Activated naive CD4-positive, alpha-beta T cell treated with anti-CD3 and anti-CD28 coated beads, Interleukin-2, amount 10 ng/mL, durations not matched to agents 7 days and 5 days (primary cell): ENCODE data around the gene POLRMT.
"Not testable (repeated sequence)": the region's sequence is repeated elsewhere in the genome, so short reads cannot be mapped to it uniquely, and the experiment has no call there.

ENCODE experiments used
- CTCF ChIA-PET: fragments of 350-600 bp; sonication (Branson Sonifier 250); formaldehyde crosslinking; loops from one replicate; lab custom pipeline; 2021; ENCODE audit warnings: antibody characterized with exemption; lab: Charles Lee
- DNase-seq: peaks from one replicate; pipeline ENCODE4 v3.0.0-alpha.2; 2020
- H3K27ac Mint-ChIP-seq: one replicate; pipeline ENCODE4 v1.8.0; 2021; ENCODE audit warnings: mild to moderate bottlenecking, moderate library complexity, mixed read lengths
- H3K27me3 Mint-ChIP-seq: one replicate; pipeline ENCODE4 v1.8.0; 2021; ENCODE audit warnings: mild to moderate bottlenecking, mixed read lengths
- H3K36me3 Mint-ChIP-seq: one replicate; pipeline ENCODE4 v1.8.0; 2021; ENCODE audit warnings: mixed read lengths
- H3K4me1 Mint-ChIP-seq: one replicate; pipeline ENCODE4 v1.8.0; 2021; ENCODE audit warnings: mixed read lengths
- H3K4me3 Mint-ChIP-seq: one replicate; pipeline ENCODE4 v1.8.0; 2021; ENCODE audit warnings: mild to moderate bottlenecking, moderate library complexity, mixed read lengths
- H3K9me3 Mint-ChIP-seq: one replicate; pipeline ENCODE4 v1.8.0; 2021; ENCODE audit warnings: mixed read lengths

Gene POLRMT

GRCh38 chr19:588093-588740 lies 45.1 kb downstream of the POLRMT start:
- CTCF ChIA-PET, result interaction anchor here (0.9 to 1.0 kb wide), 2 partner anchors 11 to 39 kb away, joined by 3 to 4 read pairs; no protein-coding TSS in a partner anchor
- Mint-ChIP-seq H3K27ac (no peak overlapping the region), H3K9me3 (no peaks in the 10 kb centered on the region), H3K4me1 (peaks cover 12% of the 10 kb centered on the region), H3K4me3 (no peak overlapping the region), H3K27me3 (peaks cover 61% of the 10 kb centered on the region), H3K36me3 (no peaks in the 10 kb centered on the region)
- peak; percentile 83 for DNase-seq

DNA sequence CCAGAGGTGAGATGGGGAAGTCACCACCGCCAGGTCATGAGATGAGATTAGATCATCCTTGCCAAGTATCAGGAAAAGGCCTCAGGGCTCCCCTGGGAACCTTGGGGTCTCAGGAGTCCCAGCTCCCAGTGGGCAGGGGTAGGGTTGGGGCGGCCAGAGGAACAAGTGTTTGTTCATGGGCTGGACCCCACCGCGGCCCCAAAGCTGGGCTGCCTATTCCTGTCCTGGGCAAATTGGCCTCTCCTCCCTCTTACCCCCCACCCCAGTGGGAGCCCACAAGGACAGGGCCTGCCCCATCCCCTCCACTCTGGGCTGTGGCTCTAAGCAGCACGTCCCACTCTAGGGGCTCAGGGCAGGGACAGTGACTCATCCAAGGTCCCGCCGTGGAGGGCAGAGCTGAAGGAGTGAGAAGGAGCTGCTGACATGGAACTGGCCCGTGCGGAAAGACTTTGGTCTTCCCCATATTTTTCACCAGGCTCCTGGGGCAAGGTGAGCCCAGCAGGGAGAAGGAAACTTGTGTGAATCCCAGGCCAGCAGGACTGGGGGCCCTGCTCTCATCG lies 47.7 kb downstream of the POLRMT start:
- no peak for DNase-seq
- Mint-ChIP-seq H3K4me3 (no peak overlapping the region), H3K36me3 (peaks cover 4% of the 10 kb centered on the region), H3K27me3 (peaks cover 35% of the 10 kb centered on the region), H3K27ac (no peak overlapping the region), H3K4me1 (peaks cover 10% of the 10 kb centered on the region), H3K9me3 (no peaks in the 10 kb centered on the region)
- CTCF ChIA-PET, result interaction anchor here (1.0 to 2.2 kb wide), 3 partner anchors 11 to 148 kb away, joined by 3 to 13 read pairs (median 7); no protein-coding TSS in a partner anchor

DNA sequence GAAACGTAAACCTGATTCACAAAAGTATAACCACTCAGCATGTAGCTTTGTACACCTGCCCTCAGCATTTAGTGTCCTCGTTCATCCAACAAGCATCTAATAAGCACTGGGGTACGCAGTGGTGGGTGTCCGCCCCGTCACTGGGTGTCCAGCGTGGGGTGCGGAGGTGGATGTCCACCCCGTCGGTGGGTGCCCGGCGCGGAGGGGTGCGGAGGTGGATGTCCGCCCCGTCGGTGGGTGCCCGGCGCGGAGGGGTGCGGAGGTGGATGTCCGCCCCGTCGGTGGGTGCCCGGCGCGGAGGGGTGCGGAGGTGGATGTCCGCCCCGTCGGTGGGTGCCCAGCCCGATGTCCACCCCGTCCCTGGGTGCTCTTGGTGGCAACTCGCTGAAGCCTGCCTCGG lies 48.2 kb downstream of the POLRMT start:
- H3K9me3 Mint-ChIP-seq, H3K36me3 Mint-ChIP-seq, H3K4me1 Mint-ChIP-seq, DNase-seq, H3K4me3 Mint-ChIP-seq, H3K27ac Mint-ChIP-seq: not testable (repeated sequence)
- CTCF ChIA-PET, result interaction anchor here (0.6 to 2.2 kb wide), 8 partner anchors 9 to 152 kb away, joined by 3 to 13 read pairs (median 4); no protein-coding TSS in a partner anchor
- peaks cover 30% of the 10 kb centered on the region for H3K27me3 Mint-ChIP-seq

- no peak overlapping the region for H3K4me3 Mint-ChIP-seq
- H3K9me3 Mint-ChIP-seq, result no peaks in the 10 kb centered on the region
- H3K36me3 Mint-ChIP-seq, result peaks cover 4% of the 10 kb centered on the region
- no peak overlapping the region for H3K27ac Mint-ChIP-seq
- CTCF ChIA-PET, result interaction anchor here (0.6 to 2.2 kb wide), 13 partner anchors 8 to 153 kb away, joined by 3 to 13 read pairs (median 3); partner anchors contain the start of gene CDC34
- peaks cover 30% of the 10 kb centered on the region for H3K27me3 Mint-ChIP-seq
- peaks cover 8% of the 10 kb centered on the region for H3K4me1 Mint-ChIP-seq
- DNase-seq, result peak; percentile 75
These were observed 48.9 kb downstream of the POLRMT start for GRCh38 chr19:584240-585001.

DNA sequence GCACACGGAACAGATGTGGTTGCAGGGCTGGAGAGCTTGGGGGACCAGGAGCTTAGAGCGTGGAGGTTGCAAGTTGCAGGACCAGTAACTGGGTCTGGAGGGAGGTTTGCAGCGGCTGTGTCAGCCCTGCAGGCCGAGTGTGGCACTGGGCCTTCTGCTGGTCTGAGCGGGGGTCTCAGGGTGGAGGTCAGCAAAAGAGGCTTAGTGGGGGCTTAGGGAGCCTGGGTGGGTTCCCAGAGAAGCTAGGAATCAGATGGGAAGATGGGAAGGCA lies 49.4 kb downstream of the POLRMT start:
- CTCF ChIA-PET, result interaction anchor here (0.8 to 2.2 kb wide), 11 partner anchors 8 to 154 kb away, joined by 3 to 13 read pairs (median 3); partner anchors contain the start of gene CDC34
- no peaks in the 10 kb centered on the region for H3K9me3 Mint-ChIP-seq
- peaks cover 25% of the 10 kb centered on the region for H3K27me3 Mint-ChIP-seq
- no peak for DNase-seq
- H3K27ac Mint-ChIP-seq, result no peak overlapping the region
- peaks cover 4% of the 10 kb centered on the region for H3K36me3 Mint-ChIP-seq
- no peak overlapping the region for H3K4me3 Mint-ChIP-seq
- H3K4me1 Mint-ChIP-seq, result peaks cover 6% of the 10 kb centered on the region

GRCh38 chr19:583198-583967 lies 50.0 kb downstream of the POLRMT start:
- Mint-ChIP-seq H3K9me3 (no peaks in the 10 kb centered on the region), H3K4me1 (peaks cover 6% of the 10 kb centered on the region), H3K27ac (no peak overlapping the region), H3K27me3 (peaks cover 19% of the 10 kb centered on the region), H3K4me3 (no peak overlapping the region), H3K36me3 (peaks cover 4% of the 10 kb centered on the region)
- CTCF ChIA-PET, result interaction anchor here (0.8 to 2.2 kb wide), 8 partner anchors 7 to 151 kb away, joined by 3 to 13 read pairs (median 4); partner anchors contain the start of gene CDC34
- no peak for DNase-seq

GRCh38 chr19:582497-583197 lies 50.7 kb downstream of the POLRMT start:
- CTCF ChIA-PET, result no interaction called here
- H3K4me1 Mint-ChIP-seq, result peaks cover 4% of the 10 kb centered on the region
- peaks cover 6% of the 10 kb centered on the region for H3K36me3 Mint-ChIP-seq

GRCh38 chr19:581399-582111 lies 51.8 kb downstream of the POLRMT start:
- no peak overlapping the region for H3K27ac Mint-ChIP-seq
- H3K36me3 Mint-ChIP-seq, result peaks cover 6% of the 10 kb centered on the region
- peaks cover 10% of the 10 kb centered on the region for H3K4me1 Mint-ChIP-seq
- H3K27me3 Mint-ChIP-seq, result peaks cover 5% of the 10 kb centered on the region
- no peaks in the 10 kb centered on the region for H3K9me3 Mint-ChIP-seq
- DNase-seq, result no peak
- H3K4me3 Mint-ChIP-seq, result no peak overlapping the region
- CTCF ChIA-PET, result no interaction called here

More at GRCh38 chr19:582497-583197, 50.7 kb downstream of the POLRMT start:
- no peak for DNase-seq
- H3K4me3 Mint-ChIP-seq, result no peak overlapping the region
- peaks cover 13% of the 10 kb centered on the region for H3K27me3 Mint-ChIP-seq
- no peaks in the 10 kb centered on the region for H3K9me3 Mint-ChIP-seq
- H3K27ac Mint-ChIP-seq, result no peak overlapping the region

DNA sequence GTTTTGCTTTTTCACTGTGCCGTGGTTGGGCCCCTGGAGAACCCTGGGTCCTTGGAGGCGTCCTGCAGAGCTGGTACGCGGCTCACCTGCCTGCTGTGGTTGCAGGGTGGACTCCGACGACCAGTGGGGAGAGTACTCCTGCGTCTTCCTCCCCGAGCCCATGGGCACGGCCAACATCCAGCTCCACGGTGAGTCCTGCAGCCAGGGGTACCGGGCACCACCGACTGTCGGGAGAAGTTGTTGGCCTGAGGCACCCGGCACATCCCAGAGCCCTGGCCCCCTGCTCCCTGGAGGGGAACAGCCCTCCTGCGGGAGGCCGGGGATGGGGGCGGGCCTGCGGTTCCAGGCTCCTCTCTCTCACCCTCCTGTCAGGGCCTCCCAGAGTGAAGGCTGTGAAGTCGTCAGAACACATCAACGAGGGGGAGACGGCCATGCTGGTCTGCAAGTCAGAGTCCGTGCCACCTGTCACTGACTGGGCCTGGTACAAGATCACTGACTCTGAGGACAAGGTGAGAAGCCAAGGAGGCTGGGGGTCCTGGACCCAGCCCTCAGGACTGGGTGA lies 53.0 kb downstream of the POLRMT start:
- Mint-ChIP-seq H3K36me3 (peaks cover 8% of the 10 kb centered on the region), H3K27me3 (no peaks in the 10 kb centered on the region), H3K4me3 (no peak overlapping the region), H3K9me3 (no peaks in the 10 kb centered on the region), H3K4me1 (peaks cover 19% of the 10 kb centered on the region), H3K27ac (no peak overlapping the region)
- CTCF ChIA-PET, result interaction anchor here (0.5 kb wide), 1 partner anchor 42 kb away, joined by 3 read pairs; no protein-coding TSS in a partner anchor
- no peak for DNase-seq

GRCh38 chr19:579842-580155 lies 53.5 kb downstream of the POLRMT start:
- no peak overlapping the region for H3K27ac Mint-ChIP-seq
- CTCF ChIA-PET, result no interaction called here
- peaks cover 8% of the 10 kb centered on the region for H3K36me3 Mint-ChIP-seq
- no peak overlapping the region for H3K4me3 Mint-ChIP-seq
- H3K27me3 Mint-ChIP-seq, result no peaks in the 10 kb centered on the region
- no peak for DNase-seq
- no peaks in the 10 kb centered on the region for H3K9me3 Mint-ChIP-seq
- peaks cover 24% of the 10 kb centered on the region for H3K4me1 Mint-ChIP-seq

GRCh38 chr19:579111-579841 lies 54.1 kb downstream of the POLRMT start:
- no peak for DNase-seq
- Mint-ChIP-seq H3K4me3 (no peak overlapping the region), H3K27ac (no peak overlapping the region), H3K36me3 (peaks cover 8% of the 10 kb centered on the region), H3K4me1 (peaks cover 29% of the 10 kb centered on the region), H3K9me3 (no peaks in the 10 kb centered on the region), H3K27me3 (no peaks in the 10 kb centered on the region)
- CTCF ChIA-PET, result no interaction called here
